ENCODE results near the gene LRRC31. TPM values are rescaled to one million over a fixed set of nuclear protein-coding genes. Genes with fewer than 3 reads are reported as not detected.

LRRC31 gene
- total RNA-seq = not detected in 2 replicates
- polyA plus RNA-seq (2012) = not detected

DNA sequence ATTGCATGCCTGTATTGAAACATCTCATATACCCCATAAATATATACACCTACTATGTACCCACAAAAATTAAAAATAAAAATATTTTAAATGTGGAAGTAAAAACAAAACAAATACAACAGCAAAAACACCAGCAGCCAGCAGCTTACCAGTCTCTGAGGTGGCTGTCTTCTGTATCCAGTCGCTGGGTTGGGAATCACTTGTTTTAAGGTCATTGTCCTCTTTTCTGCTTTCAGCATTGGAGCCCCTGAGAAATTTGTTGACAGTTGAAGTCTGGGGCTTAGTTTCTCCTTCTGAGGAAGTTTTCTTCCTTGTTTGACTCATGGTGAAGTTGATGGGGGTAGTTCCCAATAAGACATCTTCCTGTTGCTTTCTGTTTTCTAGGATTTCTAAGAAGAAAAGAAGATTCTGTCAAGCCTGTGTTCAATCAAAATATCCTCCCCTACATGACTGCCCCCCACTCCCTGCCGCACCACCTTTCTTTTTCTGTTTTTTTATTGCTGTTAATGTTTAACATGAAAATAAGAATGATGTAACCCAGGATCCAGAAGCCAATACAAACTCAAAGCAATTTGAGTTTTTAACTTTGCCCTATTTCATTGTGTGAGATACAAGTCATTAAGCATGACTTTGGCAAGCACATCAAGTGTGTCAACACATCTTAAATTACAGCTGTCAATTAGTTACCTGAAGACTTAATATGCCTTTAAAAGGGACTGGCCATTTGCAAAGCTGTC, at the start of gene LRRC31:
TSS of gene LRRC31 (minus strand) at position 452 of the 737 bp plus-strand sequence. CDS start at position 324, 128 bp downstream.
- no peak for DNase-seq (ENCODE audit: low read depth)

GRCh38 chr3:169914321-169914720, 44.6 kb upstream of the LRRC31 start:
- peak; percentile 34 for DNase-seq (ENCODE audit: low read depth)

DNA sequence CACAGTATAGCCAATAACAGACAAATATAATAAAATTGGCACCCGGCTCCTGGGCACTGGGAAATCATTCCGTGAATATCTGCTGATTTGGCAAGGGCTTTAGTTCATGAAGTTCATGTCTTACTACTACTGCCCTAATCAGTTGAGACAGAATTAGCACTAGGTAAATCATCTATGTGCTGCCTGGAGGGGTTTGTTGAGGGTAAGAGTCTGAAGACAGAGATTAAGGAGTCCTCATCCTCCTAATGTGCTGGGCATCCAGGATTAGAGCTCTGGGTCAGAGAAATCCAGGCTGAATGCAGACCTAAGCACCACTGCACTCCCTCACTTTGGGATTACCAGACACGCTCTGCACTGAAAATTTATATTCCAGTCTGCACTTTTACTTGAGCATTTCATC, 43.6 kb upstream of the LRRC31 start:
- DNase-seq (ENCODE audit: low read depth) = no peak

DNA sequence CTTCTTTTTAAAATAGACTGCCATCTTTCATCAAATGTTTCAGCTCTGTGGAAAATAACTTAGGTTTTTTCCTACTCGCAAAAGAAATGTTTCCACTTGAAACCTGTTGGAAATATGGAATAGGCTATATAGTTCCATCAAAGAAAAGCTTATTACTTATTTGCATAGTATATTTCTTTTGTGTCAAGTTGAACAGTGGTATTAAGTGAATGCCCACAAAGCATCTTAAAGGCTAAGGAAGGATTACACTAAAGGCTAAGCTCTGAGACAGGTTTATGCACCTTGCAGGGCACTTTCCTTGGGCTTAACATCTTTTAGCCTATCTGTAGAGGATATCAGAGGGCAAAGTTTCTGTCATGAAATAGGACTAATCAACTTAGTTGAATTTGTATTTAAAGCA, 41.5 kb upstream of the LRRC31 start, which contains the start of gene SAMD7:
TSS of gene SAMD7 (plus strand) at position 301 of the 400 bp plus-strand sequence. CDS start 7,927 bp downstream, outside the sequence.
- DNase-seq (ENCODE audit: low read depth) = no peak

- DNase-seq (ENCODE audit: low read depth) = no peak
Measured at GRCh38 chr3:169907944-169908343, 38.2 kb upstream of the LRRC31 start.

DNA sequence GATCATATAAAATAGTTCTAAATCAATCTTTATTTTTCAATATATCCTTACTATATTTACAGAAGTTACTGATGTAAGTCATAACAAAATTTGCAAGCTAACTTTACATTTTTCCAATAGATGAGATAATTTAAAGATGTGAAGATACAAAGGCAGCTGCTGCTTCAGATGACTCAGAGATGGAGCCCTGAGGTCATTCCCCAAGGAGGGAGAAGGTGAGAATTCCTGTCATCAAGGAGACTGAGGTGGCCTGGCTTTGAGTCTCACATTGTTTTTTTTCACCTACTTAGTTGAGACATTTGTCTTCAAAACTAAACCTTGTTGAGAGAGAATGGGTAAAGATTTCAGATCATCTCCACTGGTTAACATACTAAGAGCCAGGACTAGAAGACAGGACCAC, 37.7 kb upstream of the LRRC31 start:
- DNase-seq (ENCODE audit: low read depth) = no peak

DNA sequence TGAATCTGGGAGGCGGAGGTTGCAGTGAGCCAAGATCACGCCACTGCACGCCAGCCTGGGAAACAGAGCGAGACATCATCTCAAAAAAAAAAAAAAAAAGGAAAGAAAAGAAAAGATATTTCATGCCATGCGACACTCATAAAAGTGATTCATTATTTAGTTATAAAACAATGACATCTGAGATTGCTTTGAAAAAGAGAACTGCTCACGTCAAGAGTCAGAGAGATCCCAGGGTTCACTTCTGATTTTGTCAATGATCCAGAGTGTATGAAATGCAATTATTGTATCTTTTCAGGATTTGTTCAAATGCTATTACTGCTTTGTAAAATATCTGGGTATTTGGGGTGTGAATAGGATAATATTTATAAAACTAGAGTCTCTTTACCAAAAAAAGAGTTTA, 35.7 kb upstream of the LRRC31 start:
- no peak for DNase-seq (ENCODE audit: low read depth)

DNA sequence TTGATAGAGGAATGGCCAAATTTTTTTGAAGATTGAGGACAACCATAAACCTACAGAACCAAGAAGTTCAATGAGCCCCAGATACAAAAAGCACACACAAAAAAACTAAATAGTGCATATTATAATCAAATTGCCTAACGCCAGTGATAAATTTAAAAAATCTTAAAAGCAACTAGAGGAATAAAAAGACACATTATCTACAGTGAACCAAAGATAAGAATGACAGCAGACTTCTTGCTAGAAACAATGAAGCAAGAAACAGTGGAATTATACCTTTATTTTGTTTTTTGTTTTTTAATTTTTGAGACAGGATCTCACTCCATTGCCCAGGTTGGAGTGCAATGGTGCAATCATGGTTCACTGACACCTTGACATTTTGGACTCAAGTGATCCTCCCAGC, 31.7 kb upstream of the LRRC31 start:
- DNase-seq (ENCODE audit: low read depth) = no peak

GRCh38 chr3:169897284-169897683, 27.5 kb upstream of the LRRC31 start:
- DNase-seq (ENCODE audit: low read depth) = no peak

DNA sequence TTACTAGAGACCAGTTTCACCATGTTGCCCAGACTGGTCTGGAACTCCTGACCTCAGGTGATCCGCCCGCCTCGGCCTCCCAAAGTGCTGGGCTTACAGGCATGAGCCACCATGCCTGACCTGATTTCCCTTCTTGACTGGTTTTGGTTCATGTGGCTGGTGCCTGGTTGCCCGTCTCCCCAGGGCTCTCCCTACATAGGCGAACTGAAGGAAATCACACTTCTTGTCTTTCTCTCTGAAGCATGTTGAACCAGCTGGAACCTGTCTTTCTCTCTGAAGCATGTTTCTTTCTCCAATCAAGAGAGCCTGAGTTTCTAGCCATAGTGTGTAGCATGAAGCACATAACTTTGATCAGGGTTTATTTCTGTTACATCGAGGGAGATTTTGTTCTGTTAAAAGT, 25.3 kb upstream of the LRRC31 start:
- no peak for DNase-seq (ENCODE audit: low read depth)

- no peak for DNase-seq (ENCODE audit: low read depth)
Measured at GRCh38 chr3:169894110-169894509, 24.4 kb upstream of the LRRC31 start.

DNA sequence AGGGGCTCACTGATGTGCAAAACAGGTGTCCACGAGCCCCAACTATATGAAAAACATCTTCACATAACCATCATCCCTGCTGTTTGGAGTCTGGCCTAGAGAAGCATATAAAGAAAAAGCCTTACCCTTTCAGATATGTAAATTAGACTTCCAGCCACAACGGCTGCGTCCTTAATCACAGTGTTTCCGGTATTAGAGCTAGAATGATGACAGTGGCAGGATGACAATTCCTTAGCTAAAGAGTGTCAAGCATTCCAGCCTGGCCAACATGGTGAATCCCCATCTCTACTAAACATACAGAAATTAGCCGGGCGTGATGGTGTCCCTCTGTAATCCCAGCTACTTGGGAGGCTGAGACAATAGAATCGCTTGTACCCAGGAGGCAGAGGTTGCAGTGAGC, 22.2 kb upstream of the LRRC31 start:
- no peak for DNase-seq (ENCODE audit: low read depth)

DNA sequence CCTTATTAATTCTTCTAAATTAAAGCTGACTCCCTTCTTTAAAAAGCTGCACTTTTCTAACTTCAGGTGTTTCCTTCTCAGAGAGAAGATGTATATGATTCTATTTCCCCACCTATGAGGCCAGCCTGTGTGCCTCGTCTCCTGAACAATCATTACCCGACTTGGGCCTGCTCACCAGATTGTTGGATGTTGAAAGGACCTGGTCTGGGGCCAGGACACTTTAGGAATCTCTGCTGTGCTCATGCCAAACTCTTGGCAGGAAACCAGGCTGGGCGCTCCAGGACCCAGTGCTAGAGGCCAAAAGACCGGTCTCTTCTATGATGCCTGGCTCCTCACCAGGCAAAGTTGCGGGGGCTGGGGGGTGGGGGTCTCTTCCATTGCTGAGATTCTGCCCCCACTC, 16.9 kb upstream of the LRRC31 start:
- peak; percentile 37 for DNase-seq (ENCODE audit: low read depth)

- no peak for DNase-seq (ENCODE audit: low read depth)
Measured at GRCh38 chr3:169880576-169881250, 11.0 kb upstream of the LRRC31 start.

- no peak for DNase-seq (ENCODE audit: low read depth)
Measured at GRCh38 chr3:169879845-169880575, 10.3 kb upstream of the LRRC31 start.

DNA sequence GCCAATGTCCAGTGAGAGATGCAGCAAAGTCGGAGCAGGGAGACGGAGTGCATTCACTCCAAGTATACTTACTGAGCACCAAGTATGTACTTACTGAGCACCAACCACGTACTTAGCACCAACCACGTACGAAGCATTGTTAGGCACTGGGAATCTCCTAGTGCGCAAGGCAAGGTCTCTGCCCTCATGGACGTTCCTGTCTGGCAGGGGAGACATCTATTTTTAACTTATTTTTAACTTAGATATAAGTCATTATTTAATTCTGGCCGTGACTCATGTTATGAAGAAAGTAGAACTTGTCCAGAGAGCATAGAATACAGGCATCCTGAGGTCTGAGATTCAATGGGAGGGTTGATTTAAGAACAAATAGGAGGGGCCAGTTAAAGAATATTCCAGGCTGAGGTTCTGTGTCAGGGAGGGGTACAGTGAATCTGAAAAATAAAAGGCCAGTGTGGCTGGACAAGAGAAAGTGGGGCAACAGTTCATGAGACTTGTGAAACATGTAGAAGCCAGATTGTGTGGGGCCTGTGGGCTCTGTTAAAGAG, 9.3 kb upstream of the LRRC31 start:
- peak; percentile 13 for DNase-seq (ENCODE audit: low read depth)

- no peak for DNase-seq (ENCODE audit: low read depth)
Measured at GRCh38 chr3:169871129-169871886, 1.6 kb upstream of the LRRC31 start.

DNA sequence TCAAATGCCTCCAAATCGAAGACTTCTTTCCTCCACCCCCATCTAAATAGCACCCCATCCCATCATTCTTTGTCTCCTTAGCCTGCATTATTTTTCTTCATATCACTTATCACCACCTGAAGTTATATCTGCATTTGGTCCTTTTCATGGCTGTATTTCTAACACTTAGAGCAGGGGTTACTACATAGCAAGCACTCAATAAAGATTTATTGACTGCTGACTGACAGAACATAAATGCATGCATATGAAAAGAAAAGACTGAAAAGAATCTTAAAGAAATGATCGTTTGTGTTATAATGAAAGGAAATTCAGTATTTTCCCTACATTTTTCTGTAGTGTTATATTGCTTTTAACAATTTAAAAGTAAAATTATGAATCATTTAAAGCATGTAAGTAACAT, 1.4 kb downstream of the LRRC31 start:
- DNase-seq (ENCODE audit: low read depth) = no peak

DNA sequence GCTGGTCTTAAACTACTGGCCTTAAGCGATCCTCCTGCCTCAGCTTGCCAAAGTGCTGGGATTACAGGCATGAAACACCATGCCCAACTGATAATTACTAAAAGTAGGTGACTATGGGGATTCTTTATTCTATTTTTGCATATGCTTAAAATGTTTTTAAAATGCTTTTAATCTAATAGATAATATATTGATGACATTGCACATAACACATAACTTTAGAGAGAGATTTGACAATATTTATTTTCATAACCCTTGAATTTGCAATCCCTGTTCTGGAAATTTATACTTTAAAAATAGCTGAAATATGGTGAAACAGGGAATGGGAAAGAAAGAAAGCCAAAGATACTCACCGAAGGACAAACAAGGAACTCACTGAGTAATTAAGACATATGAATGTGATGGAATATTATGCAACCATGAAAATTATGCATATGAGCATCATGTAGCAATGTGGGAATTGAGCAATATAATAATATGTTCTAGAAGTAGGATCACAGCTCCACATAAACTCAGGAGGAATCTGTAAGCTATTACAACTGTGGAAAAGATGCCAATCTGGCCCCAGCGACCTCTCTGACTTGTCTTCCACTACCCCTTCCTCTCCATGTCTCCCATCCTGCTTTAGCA, 2.0 kb downstream of the LRRC31 start:
- DNase-seq (ENCODE audit: low read depth) = no peak

DNA sequence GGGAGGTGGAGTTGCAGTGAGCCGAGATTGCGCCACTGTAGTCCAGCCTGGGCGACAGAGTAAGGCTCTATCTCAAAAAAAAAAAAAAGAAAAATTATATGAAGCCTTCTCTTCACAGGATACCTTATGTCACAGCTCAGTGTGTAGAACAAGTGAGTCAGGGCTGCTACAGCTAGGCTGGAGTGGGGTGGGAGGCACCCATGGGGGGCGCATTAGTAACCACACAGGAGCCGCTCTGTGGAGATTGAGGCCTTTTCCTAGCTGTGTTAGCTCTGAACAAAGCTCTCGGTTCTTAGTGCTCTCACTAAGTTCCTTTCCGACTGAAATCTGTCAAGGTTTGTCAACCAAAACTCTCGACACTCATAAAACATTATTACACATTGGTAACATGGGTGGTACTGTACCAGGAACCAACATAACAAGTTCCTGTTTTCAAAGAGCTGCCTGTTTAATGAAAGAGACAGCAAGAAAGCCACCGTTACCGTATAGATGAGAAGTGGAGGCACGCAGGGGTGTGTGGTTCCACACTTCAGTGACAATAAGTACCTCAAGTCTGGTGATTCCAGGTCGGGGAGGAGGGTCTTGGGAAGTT, 4.5 kb downstream of the LRRC31 start:
- DNase-seq (ENCODE audit: low read depth) = no peak
